Skin epidermis (tissue), 12 donors: Measurements from ENCODE around the gene PRTN3.
A peak's percentile ranks its signal among the peaks of the same experiment; 100 is the strongest.

ENCODE experiments used
- H3K27ac ChIP-seq, 21 experiments: fragments of 200-600 bp; sonication (generic) in 11 of 21; one replicate each; pipeline ENCODE4 v1.5.0; 2020; ENCODE audit warnings: mild to moderate bottlenecking in 3 of 21, inconsistent platforms in 2 of 21, moderate library complexity in 2 of 21
- H3K4me3 ChIP-seq, 7 experiments: fragments of 200-600 bp; sonication (generic) in 2 of 7; one replicate each; pipeline ENCODE4 v1.5.0; 2020; ENCODE audit warnings: inconsistent platforms in 2 of 7, mild to moderate bottlenecking in 2 of 7, moderate library complexity in 1 of 7

Gene PRTN3

GRCh38 chr19:801861-802497, 38.8 kb upstream of the PRTN3 start:
- Histone ChIP-seq H3K4me3 (peak overlapping the region in 4 of 7 experiments; percentile 8 to 30 (median 17)), H3K27ac (peak overlapping the region in 13 of 21 experiments; percentile 21 to 99 (median 70))

DNA sequence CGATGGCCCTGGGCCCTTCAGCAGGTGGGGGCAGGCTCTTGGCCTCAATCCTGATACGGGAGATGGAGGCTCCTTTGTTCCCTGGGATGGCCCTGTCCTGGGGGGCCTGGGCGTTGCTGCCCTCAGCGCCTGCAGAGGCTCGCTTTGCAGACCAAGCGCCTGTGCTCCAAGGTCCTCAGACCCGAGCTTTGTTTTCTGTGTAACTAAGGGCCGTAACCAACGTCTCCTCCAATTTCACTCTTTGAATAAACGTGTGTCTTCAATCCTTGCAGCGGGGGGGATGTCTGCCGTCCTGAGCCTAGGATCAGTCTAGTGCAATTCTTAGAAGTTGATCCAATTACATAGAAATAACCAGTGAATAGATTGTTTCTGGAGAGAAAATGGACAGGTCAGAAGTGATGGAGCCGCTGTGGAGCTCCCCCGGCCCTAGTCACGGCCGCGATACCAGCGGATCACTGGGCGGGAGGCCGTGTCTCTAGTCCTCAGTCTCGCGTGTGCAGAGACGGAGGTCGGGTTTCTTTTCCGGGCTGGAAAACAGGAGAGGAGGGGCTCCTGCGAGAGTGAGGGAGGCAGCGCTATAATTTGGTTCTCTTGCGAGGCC, 38.2 kb upstream of the PRTN3 start:
- H3K4me3 ChIP-seq, result peak overlapping the region in 1 of 7 experiments; percentile 25
- H3K27ac ChIP-seq, result peak overlapping the region in 7 of 21 experiments; percentile 21 to 99 (median 71)

- Histone ChIP-seq H3K27ac (no peak overlapping the region), H3K4me3 (no peak overlapping the region)
Observed at GRCh38 chr19:803099-803561, 37.7 kb upstream of the PRTN3 start.

DNA sequence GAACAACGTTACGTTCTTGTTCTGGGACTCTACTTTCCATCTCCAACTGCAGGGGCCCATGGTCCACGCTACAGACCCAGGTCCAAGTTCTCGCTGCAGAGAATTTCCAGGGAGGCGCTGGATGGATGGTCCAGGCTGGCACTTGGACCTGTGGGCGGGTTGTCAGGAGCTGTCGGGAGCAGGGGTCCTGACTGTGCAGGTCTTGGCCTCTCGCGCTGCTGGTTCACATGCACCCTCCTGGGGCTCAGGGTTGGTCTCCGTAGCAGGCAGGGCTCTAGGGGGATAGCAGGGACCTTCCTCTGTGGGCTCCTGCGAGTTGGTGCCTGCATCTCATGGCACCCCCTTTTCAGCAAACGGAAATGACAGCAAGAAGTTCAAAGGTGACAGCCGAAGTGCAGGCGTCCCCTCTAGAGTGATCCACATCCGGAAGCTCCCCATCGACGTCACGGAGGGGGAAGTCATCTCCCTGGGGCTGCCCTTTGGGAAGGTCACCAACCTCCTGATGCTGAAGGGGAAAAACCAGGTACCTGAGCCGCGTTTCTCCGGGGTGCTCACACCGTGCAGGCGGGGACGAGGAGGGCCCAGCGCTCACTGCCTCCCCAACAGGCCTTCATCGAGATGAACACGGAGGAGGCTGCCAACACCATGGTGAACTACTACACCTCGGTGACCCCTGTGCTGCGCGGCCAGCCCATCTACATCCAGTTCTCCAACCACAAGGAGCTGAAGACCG, 36.9 kb upstream of the PRTN3 start:
- H3K27ac ChIP-seq, result no peak overlapping the region
- no peak overlapping the region for H3K4me3 ChIP-seq

DNA sequence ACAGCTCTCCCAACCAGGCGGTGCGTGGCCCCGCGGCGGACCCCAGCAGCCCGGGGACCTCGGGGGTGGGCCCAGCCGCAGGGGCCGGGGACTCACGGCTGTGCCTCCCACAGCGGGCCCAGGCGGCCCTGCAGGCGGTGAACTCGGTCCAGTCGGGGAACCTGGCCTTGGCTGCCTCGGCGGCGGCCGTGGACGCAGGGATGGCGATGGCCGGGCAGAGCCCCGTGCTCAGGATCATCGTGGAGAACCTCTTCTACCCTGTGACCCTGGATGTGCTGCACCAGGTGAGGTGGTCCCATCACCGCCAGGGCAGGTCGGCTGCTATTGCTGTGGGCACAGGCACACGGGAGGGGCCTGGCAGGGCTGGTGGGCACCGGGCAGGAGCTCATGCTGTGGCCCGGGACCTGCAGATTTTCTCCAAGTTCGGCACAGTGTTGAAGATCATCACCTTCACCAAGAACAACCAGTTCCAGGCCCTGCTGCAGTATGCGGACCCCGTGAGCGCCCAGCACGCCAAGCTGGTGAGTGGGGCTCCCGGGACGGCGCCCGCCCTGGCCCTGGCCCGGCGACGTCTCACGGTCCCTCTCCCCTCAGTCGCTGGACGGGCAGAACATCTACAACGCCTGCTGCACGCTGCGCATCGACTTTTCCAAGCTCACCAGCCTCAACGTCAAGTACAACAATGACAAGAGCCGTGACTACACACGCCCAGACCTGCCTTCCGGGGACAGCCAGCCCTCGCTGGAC, 36.2 kb upstream of the PRTN3 start:
- Histone ChIP-seq H3K27ac (no peak overlapping the region), H3K4me3 (no peak overlapping the region)

DNA sequence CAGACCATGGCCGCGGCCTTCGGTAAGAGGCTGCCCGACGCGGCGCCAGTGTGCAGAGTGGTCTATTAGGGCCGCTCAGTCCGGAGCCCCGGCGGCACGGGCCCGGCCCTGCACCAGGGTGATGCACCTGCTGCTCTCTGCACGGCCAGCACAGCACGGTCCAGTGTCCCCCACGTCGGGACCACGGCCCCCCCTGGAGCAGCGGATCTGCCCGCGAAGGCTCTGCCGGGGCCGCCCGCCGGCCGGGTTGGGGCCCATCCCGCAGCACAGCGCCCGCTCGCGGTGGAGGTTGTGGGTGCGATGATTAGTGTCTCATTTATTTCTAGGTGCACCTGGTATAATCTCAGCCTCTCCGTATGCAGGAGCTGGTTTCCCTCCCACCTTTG, 35.6 kb upstream of the PRTN3 start:
- no peak overlapping the region for H3K27ac ChIP-seq

GRCh38 chr19:805600-806550, 34.9 kb upstream of the PRTN3 start:
- no peak overlapping the region for H3K4me3 ChIP-seq
- no peak overlapping the region for H3K27ac ChIP-seq

More for the DNA sequence above, 35.6 kb upstream of the PRTN3 start:
- no peak overlapping the region for H3K4me3 ChIP-seq

DNA sequence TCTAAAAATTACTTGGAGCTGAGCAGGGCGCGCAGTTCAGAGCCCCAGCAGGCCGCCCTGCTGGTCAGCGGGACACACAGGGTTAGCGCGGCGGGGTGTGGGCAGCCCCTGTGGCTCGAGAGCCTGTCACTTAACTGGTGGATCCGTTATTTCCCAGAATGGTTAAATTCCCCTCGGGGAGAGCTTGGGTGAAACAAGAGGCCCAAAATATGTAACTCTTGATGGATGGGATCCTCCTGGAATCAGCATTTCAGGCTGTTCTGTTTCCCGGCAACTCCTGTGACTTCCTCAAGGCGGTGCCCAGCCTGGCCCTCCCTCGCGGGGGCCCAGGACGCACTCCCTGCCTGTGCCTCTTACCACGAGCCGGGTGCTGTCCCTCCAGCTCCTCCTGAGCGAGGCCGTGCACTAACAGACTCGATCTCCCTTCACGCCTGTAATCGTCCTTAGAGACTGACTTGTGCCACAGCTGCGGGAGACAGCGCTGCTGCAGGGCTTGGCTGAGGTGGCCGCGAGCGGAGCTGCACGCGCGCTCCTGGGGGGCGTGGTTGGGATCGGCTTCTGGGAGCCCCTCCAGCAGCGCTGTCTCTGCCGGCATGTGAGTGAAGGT, 33.9 kb upstream of the PRTN3 start:
- H3K27ac ChIP-seq, result no peak overlapping the region
- no peak overlapping the region for H3K4me3 ChIP-seq

- Histone ChIP-seq H3K4me3 (no peak overlapping the region), H3K27ac (no peak overlapping the region)
Observed at GRCh38 chr19:807627-808422, 33.0 kb upstream of the PRTN3 start.

GRCh38 chr19:808423-808775, 32.4 kb upstream of the PRTN3 start:
- H3K4me3 ChIP-seq, result no peak overlapping the region
- no peak overlapping the region for H3K27ac ChIP-seq

DNA sequence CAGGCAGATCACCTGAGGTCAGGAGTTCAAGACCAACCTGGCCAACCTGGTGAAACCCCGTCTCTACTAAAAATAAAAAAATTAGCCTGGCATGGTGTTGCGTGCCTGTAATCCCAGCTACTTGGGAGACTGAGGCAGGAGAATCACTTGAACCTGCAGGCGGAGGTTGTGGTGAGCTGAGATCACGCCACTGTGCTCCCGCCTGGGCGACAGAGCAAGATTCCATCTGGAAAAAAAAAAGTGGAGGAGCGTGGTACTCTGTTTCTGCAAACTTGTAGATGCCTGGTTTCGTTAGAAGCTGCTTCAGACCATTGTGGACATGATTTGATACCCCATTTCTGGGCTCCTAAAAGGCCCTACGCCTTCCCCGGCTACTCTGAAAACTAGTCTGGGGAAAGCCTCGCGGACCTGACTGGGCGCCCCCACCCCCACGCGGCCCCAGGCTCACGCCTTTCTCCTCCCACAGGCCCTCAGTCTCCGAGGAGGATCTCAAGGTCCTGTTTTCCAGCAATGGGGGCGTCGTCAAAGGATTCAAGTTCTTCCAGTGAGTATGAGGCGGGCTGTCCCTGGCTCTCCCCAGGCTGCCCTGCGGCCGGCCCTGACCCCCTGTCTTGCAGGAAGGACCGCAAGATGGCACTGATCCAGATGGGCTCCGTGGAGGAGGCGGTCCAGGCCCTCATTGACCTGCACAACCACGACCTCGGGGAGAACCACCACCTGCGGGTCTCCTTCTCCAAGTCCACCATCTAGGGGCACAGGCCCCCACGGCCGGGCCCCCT, 30.5 kb upstream of the PRTN3 start:
- Histone ChIP-seq H3K4me3 (no peak overlapping the region), H3K27ac (no peak overlapping the region)

DNA sequence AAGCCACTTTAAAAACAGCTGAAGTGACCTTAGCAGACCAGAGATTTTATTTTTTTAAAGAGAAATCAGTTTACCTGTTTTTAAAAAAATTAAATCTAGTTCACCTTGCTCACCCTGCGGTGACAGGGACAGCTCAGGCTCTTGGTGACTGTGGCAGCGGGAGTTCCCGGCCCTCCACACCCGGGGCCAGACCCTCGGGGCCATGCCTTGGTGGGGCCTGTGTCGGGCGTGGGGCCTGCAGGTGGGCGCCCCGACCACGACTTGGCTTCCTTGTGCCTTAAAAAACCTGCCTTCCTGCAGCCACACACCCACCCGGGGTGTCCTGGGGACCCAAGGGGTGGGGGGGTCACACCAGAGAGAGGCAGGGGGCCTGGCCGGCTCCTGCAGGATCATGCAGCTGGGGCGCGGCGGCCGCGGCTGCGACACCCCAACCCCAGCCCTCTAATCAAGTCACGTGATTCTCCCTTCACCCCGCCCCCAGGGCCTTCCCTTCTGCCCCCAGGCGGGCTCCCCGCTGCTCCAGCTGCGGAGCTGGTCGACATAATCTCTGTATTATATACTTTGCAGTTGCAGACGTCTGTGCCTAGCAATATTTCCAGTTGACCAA, 29.8 kb upstream of the PRTN3 start:
- Histone ChIP-seq H3K27ac (no peak overlapping the region), H3K4me3 (no peak overlapping the region)

DNA sequence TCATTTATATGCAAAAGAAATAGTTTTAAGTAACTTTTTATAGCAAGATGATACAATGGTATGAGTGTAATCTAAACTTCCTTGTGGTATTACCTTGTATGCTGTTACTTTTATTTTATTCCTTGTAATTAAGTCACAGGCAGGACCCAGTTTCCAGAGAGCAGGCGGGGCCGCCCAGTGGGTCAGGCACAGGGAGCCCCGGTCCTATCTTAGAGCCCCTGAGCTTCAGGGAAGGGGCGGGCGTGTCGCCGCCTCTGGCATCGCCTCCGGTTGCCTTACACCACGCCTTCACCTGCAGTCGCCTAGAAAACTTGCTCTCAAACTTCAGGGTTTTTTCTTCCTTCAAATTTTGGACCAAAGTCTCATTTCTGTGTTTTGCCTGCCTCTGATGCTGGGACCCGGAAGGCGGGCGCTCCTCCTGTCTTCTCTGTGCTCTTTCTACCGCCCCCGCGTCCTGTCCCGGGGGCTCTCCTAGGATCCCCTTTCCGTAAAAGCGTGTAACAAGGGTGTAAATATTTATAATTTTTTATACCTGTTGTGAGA, 29.2 kb upstream of the PRTN3 start:
- no peak overlapping the region for H3K27ac ChIP-seq

DNA sequence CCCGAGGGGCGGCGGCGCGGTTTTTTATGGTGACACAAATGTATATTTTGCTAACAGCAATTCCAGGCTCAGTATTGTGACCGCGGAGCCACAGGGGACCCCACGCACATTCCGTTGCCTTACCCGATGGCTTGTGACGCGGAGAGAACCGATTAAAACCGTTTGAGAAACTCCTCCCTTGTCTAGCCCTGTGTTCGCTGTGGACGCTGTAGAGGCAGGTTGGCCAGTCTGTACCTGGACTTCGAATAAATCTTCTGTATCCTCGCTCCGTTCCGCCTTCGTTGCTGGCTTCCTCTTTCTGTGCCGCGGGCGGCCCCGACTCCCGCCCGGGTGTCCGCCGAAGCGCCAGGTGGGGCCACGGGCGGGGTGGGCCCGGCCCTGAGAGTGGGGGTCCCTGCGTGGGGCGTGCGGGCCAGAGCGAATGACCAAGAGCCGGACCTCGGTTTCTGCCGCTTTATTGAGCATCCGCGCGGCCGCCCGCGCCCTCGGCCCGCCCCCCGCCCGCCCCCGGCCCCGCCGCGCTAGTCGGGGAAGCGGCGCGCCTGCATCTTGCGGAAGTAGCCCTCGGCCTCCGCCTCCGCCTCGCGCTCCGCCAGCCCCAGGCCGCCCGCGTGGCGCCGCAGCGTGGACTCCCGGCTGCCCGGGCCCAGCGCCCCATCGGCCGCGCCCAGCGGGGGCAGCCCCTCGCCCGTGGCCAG, 28.6 kb upstream of the PRTN3 start:
- H3K4me3 ChIP-seq, result no peak overlapping the region
- H3K27ac ChIP-seq, result no peak overlapping the region

More for the DNA sequence above, 29.2 kb upstream of the PRTN3 start:
- no peak overlapping the region for H3K4me3 ChIP-seq

- H3K4me3 ChIP-seq, result no peak overlapping the region
- H3K27ac ChIP-seq, result no peak overlapping the region
Observed at GRCh38 chr19:812747-813218, 28.0 kb upstream of the PRTN3 start.
